ENCODE results near the gene KLHL3. TPM values are rescaled to one million over a fixed set of nuclear protein-coding genes. Genes with fewer than 3 reads are reported as not detected.
A peak's percentile ranks its signal among the peaks of the same experiment; 100 is the strongest.

The KLHL3 gene
- total RNA-seq, 1 donor from 2014 or later: 11.8 TPM

DNA sequence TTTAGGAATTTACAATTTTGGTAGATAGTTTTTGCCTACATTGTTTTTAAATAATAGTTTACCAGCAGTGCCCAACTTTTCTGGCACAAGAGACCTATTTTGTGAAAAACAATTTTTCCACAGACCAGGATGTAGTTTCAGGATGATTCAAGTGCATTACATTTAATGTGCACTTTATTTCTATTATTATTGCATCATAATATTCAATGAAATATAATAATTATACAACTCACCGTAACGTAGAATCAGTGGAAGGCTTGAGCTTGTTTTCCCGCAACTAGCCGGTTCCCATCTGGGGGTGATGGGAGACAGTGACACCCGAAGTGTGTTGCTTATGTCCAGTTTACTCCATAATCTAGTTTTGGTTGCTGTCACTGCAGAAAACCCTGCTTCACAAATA is 21.7 kb upstream of the KLHL3 start:
- peaks cover 10% of the 10 kb centered on the region for H3K4me1 Mint-ChIP-seq
- peaks cover 5% of the 10 kb centered on the region for H3K36me3 Mint-ChIP-seq (ENCODE audit: low read depth)
- H3K27ac Mint-ChIP-seq (ENCODE audit: unreplicated experiment): no peak overlapping the region
- no peak for DNase-seq (ENCODE audit: low read depth, low spot score)
- H3K4me3 Mint-ChIP-seq: peak overlapping the region; percentile 67
- TF ChIP-seq, protein P1, sequence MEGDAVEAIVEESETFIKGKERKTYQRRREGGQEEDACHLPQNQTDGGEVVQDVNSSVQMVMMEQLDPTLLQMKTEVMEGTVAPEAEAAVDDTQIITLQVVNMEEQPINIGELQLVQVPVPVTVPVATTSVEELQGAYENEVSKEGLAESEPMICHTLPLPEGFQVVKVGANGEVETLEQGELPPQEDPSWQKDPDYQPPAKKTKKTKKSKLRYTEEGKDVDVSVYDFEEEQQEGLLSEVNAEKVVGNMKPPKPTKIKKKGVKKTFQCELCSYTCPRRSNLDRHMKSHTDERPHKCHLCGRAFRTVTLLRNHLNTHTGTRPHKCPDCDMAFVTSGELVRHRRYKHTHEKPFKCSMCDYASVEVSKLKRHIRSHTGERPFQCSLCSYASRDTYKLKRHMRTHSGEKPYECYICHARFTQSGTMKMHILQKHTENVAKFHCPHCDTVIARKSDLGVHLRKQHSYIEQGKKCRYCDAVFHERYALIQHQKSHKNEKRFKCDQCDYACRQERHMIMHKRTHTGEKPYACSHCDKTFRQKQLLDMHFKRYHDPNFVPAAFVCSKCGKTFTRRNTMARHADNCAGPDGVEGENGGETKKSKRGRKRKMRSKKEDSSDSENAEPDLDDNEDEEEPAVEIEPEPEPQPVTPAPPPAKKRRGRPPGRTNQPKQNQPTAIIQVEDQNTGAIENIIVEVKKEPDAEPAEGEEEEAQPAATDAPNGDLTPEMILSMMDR (conservative IDR thresholded peaks at IDR 0.05): no peak
- peaks cover 15% of the 10 kb centered on the region for H3K27me3 Mint-ChIP-seq (ENCODE audit: low read depth)
- peaks cover 3% of the 10 kb centered on the region for H3K9me3 Mint-ChIP-seq

DNA sequence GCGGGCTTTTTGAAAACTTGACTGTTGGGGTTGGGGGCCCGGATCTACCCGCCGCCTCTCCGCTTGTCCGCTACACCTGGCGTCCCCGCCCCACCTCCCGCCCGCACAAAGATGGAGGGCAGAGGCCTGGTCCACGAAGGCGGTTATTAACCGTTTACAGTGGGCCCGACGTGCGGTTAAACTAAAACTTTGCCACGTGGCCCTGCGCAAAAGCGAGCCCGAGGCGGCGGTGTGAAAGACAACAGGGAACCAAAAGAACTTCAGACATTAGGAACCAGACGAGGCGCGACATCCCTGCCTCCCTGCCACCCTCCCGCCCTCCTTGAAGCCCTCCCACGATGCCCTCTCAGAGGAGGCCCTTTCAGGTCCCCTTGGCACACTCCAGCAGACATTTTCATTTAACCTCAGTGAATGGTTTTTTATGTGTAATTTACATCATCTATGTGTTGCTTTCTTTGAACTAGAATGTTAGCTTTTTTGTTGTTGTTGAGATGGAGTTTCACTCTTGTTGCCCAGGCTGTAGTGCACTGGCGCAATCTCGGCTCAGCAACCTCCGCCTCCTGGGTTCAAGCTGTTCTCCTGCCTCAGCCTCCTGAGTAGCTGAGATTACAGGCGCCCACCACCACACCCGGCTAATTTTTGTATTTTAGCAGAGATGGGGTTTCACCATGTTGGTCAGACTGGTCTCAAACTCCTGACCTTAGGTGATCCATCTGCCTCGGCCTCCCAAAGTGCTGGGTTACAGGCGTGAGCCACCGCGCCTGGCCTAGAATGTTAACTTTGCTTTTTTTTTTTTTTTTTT is 19.3 kb upstream of the KLHL3 start:
- H3K36me3 Mint-ChIP-seq (ENCODE audit: low read depth): peaks cover 17% of the 10 kb centered on the region
- H3K4me1 Mint-ChIP-seq: peaks cover 29% of the 10 kb centered on the region
- peaks cover 15% of the 10 kb centered on the region for H3K27me3 Mint-ChIP-seq (ENCODE audit: low read depth)
- TF ChIP-seq, protein P1 (conservative IDR thresholded peaks at IDR 0.05): no peak
- peak overlapping the region; percentile 98 for H3K4me3 Mint-ChIP-seq
- peaks cover 3% of the 10 kb centered on the region for H3K9me3 Mint-ChIP-seq
- DNase-seq (ENCODE audit: low read depth, low spot score): no peak
- H3K27ac Mint-ChIP-seq (ENCODE audit: unreplicated experiment): peak overlapping the region; percentile 100

DNA sequence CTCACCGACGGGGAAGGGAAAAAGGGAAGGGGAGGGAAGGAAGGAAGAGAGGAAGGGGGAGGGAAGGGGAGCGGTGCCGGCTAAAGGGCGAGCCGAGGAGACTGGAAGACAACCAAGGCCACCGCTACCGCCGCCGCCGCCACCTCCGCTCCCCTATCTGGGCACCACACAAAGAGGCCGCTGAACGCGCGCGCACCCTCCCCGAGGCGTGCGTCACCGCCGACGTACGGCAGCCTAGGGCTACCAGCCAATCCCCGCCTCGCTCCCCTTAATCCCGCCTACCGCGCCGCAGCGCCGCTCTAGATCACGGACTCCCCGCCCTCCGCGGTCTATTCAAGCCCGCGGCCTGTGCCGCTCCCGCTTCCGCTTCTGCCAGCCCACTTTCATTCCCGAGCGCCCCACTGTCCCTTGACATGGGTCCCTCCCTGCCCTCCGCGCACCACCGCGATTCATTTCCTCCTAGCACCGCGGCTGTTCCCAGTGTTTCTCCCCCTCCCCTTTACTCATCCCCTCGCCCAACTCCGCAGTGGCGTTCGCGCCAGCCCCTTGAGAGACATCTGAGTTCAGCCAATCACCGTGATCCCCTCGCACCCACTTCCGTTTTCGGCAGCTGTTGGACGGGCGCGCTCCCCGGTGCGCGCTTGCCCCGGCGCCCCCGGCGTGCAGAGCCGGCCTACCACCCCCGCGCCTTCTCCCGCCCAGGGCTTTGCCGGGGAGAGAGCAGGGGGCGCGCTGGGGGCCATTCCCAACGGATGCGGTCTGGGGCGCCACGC is 18.5 kb upstream of the KLHL3 start, which contains the start of gene HNRNPA0:
Gene HNRNPA0 (minus strand): TSS at position 176 of the 773 bp plus-strand sequence. CDS start 297 bp downstream, outside the sequence.
- Mint-ChIP-seq H3K27me3 (ENCODE audit: low read depth) (peaks cover 15% of the 10 kb centered on the region), H3K4me1 (peaks cover 31% of the 10 kb centered on the region), H3K36me3 (ENCODE audit: low read depth) (peaks cover 18% of the 10 kb centered on the region), H3K9me3 (peaks cover 3% of the 10 kb centered on the region), H3K27ac (ENCODE audit: unreplicated experiment) (peak within 1 kb of the TSS; percentile 100), H3K4me3 (peak within 1 kb of the TSS; percentile 98)
- DNase-seq (ENCODE audit: low read depth, low spot score): peak; percentile 92
- TF ChIP-seq, protein P1 (conservative IDR thresholded peaks at IDR 0.05): no peak

DNA sequence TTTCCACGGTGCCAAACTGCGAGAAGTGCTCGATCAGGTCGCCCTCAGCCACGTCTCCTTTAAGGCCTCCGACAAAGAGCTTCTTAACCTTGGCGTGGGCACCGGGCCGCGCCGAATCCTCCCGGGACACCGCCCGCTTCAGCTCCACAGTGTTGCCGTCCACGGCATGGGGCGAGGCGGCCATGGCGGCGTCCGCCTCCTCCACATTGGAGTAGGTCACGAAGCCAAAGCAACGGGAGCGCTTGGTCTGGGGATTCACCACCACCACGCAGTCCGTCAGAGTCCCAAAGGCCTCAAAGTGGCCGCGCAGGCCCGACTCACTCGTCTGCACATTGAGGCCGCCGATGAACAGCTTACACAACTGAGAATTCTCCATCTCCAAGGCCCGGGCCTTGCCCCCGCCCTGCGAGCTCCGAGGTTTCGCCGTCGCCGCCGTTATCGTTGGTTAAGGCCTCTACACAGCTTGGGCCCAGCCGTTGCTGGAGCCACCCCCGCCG is 17.9 kb upstream of the KLHL3 start:
- Mint-ChIP-seq H3K27ac (ENCODE audit: unreplicated experiment) (peak overlapping the region; percentile 100), H3K9me3 (peaks cover 3% of the 10 kb centered on the region), H3K36me3 (ENCODE audit: low read depth) (peaks cover 18% of the 10 kb centered on the region), H3K4me3 (peak overlapping the region; percentile 98), H3K27me3 (ENCODE audit: low read depth) (peaks cover 15% of the 10 kb centered on the region), H3K4me1 (peaks cover 31% of the 10 kb centered on the region)
- no peak for DNase-seq (ENCODE audit: low read depth, low spot score)
- TF ChIP-seq, protein P1 (conservative IDR thresholded peaks at IDR 0.05): no peak

DNA sequence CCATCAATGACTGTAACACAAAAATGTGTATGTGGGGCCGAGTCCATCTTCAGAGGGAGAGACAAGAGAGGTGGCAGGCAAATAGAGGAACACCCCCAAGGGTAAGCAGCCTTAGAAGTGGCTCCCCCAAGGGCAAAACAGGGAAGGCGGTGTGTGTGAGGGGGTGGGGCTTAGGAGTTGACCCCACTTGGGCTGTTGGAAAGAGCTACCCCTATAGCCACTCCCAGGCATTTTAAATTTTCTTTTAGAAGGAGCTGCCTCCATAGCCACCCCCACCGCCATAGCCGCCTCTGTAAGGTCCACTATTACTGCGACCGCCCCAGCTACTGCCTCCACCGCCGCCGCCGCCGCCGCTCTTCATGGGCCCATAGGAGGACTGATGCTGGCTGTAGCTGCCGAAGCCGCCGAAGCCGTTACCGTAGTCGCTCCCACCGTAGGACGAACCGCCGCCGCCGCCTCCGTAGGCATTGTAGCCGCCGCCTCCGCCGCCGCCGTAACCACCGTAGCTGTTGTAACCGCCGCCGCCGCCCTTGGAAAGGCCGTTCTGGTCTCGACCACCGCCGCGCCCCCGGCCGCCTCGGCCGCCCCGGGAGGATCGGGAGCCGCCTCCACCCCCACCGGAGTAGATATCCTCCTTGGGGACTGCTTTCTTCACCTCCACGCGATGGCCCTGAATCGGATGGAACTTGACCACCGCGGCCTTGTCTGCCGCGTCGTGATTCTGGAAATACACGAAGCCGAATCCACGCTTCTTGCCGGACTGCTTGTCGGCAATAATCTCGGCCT is 17.2 kb upstream of the KLHL3 start:
- Mint-ChIP-seq H3K36me3 (ENCODE audit: low read depth) (peaks cover 18% of the 10 kb centered on the region), H3K27ac (ENCODE audit: unreplicated experiment) (peak overlapping the region; percentile 100), H3K27me3 (ENCODE audit: low read depth) (peaks cover 15% of the 10 kb centered on the region), H3K4me1 (peaks cover 31% of the 10 kb centered on the region), H3K4me3 (peak overlapping the region; percentile 98), H3K9me3 (peaks cover 3% of the 10 kb centered on the region)
- TF ChIP-seq, protein P1 (conservative IDR thresholded peaks at IDR 0.05): no peak
- peak; percentile 18 for DNase-seq (ENCODE audit: low read depth, low spot score)

Measured in neural crest cell (in vitro differentiated cells).